Retinal pigment epithelial cell (primary cell): ENCODE data around the gene PNISR.
A peak's percentile ranks its signal among the peaks of the same experiment; 100 is the strongest.

Experiments used
- DNase-seq: peaks from one replicate; pipeline ENCODE4 v3.0.0-alpha.2; 2010; ENCODE audit warnings: low read depth
- H3K4me3 ChIP-seq: 2 replicates; pipeline ENCODE4 v1.5.1; 2011; ENCODE audit warnings: mild to moderate bottlenecking, low read length, control low read depth, moderate library complexity
- CTCF ChIP-seq: conservative IDR thresholded peaks from 2 replicates; pipeline ENCODE4 v1.5.1; 2011; ENCODE audit warnings: low read depth, low read length, control low read depth, inconsistent platforms

The PNISR gene

GRCh38 chr6:99434702-99435530 lies 9.8 kb upstream of the PNISR start:
- peak; percentile 53 for TF ChIP-seq CTCF
- no peak overlapping the region for H3K4me3 ChIP-seq
- no peak for DNase-seq

DNA sequence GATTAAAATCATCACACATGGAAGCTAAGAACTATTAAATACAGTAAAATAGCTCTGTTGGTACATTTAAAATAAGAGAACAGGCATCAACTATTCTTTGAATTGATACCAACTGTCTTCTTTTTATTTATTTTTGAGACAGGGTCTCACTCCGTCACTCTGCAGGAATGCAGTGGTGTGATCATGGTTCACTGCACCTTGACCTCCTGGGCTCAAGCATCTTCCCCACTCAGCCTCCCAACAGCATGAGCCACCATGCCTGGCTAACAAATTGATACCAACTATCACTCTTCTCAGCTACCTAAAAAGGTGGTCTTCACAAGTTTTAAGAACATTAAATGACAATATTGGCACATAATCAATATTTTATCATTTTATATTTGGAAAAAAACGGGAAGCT lies 7.8 kb upstream of the PNISR start:
- no peak overlapping the region for H3K4me3 ChIP-seq
- no peak for TF ChIP-seq CTCF
- DNase-seq, result no peak

- no peak overlapping the region for H3K4me3 ChIP-seq
- no peak for TF ChIP-seq CTCF
- no peak for DNase-seq
Measured at GRCh38 chr6:99431901-99432300, 6.8 kb upstream of the PNISR start.

GRCh38 chr6:99427988-99428387 lies 2.9 kb upstream of the PNISR start:
- no peak for DNase-seq
- TF ChIP-seq CTCF, result no peak
- H3K4me3 ChIP-seq, result no peak overlapping the region

DNA sequence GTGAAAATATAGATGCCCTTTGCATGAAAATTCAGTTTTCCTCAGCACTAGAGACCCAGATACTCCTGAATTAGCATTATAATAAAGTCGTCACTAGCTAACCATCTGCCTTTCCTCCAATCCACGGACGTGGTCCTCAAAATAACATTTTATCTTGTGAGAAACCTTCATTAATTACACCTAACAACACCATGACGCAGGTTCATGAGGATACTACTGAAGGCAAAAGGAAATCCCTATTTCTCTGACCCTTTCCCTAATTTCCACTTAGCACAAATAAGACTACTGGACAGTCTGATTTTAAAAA lies 1.3 kb upstream of the PNISR start:
- DNase-seq, result no peak

DNA sequence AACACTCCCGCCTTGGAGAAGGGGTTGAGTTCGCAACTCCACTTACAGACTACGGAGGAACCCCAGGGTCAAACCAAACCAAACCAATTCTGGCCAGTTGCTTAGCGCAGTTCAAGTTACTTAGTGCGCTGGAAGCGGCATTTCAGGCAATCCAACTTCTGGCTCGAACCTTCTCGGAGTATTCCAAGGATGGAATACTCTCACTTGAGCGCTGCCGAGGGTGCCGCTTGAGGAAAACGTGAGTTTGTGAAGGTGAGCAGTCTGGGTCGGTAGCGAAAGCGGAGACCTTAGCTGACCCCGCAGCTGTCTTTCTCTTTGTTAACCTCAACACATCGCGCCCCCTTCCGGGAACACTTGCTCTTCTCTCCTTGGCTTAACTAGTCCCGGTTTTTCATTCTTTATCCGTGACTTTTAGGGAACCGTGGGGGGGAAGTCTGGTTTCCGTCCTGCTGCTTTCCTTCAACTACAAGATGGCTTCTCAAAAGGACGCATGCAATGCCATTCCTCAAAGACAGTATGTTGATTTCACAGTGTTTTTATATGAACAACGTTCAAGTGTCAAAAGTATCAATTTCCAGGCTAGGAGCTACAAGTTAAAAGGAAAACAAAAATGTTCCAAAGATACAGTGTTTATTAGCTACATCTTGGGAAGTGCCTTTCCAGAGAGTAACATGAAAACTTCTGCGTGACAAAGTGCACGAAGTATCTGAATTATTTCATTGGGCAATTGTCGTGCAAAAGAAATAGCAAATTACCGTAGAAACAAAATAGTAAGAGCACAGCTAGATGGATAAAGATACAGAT lies 741 bp upstream of the PNISR start:
- H3K4me3 ChIP-seq, result peak overlapping the region; percentile 99
- peak; percentile 49 for TF ChIP-seq CTCF
- peak; percentile 39 for DNase-seq

More for the DNA sequence above, 1.3 kb upstream of the PNISR start:
- no peak for TF ChIP-seq CTCF
- peak overlapping the region; percentile 99 for H3K4me3 ChIP-seq
